ENCODE measurements around the gene KIF27. TPM values are rescaled to one million over a fixed set of nuclear protein-coding genes. Genes with fewer than 3 reads are reported as not detected.
"Not testable (repeated sequence)": the region's sequence is repeated elsewhere in the genome, so short reads cannot be mapped to it uniquely, and the experiment has no call there.

KIF27 gene
- total RNA-seq, 2 experiments from 2014 or later = 1.9 to 3.2 TPM

GRCh38 chr9:83930881-83931280 is 9.6 kb upstream of the KIF27 start:
- no peak for DNase-seq
- no peaks in the 10 kb centered on the region for H3K9me3 Mint-ChIP-seq (ENCODE audit: insufficient read depth)
- no peak overlapping the region for H3K27ac Mint-ChIP-seq
- no peak for ATAC-seq
- H3K4me1 Mint-ChIP-seq (ENCODE audit: low read depth) = peaks cover 8% of the 10 kb centered on the region
- no peak overlapping the region for H3K4me3 Mint-ChIP-seq
- ChIA-PET CTCF (interaction anchor here (0.8 kb wide), 2 partner anchors 11 to 386 kb away, joined by 3 read pairs; no protein-coding TSS in a partner anchor), POLR2A (no interaction called here)
- H3K36me3 Mint-ChIP-seq (ENCODE audit: low read depth) = no peaks in the 10 kb centered on the region
- peaks cover 5% of the 10 kb centered on the region for H3K27me3 Mint-ChIP-seq (ENCODE audit: low read depth)

GRCh38 chr9:83927591-83927990 is 6.4 kb upstream of the KIF27 start:
- DNase-seq (no peak), ATAC-seq (no peak)
- CTCF ChIA-PET = no interaction called here
- Mint-ChIP-seq H3K27me3 (ENCODE audit: low read depth) (peaks cover 5% of the 10 kb centered on the region), H3K9me3 (ENCODE audit: insufficient read depth) (no peaks in the 10 kb centered on the region), H3K4me3 (no peak overlapping the region), H3K27ac (no peak overlapping the region), H3K36me3 (ENCODE audit: low read depth) (no peaks in the 10 kb centered on the region), H3K4me1 (ENCODE audit: low read depth) (peaks cover 8% of the 10 kb centered on the region)
- POLR2A ChIA-PET = no interaction called here

GRCh38 chr9:83920469-83920926 is 734 bp downstream of the KIF27 start:
- Mint-ChIP-seq H3K36me3 (ENCODE audit: low read depth) (peaks cover 2% of the 10 kb centered on the region), H3K27ac (peak overlapping the region; percentile 89), H3K9me3 (ENCODE audit: insufficient read depth) (no peaks in the 10 kb centered on the region), H3K4me3 (peak overlapping the region; percentile 82), H3K27me3 (ENCODE audit: low read depth) (no peaks in the 10 kb centered on the region), H3K4me1 (ENCODE audit: low read depth) (peaks cover 17% of the 10 kb centered on the region)
- CTCF ChIA-PET = interaction anchor here (0.5 to 2.5 kb wide), 14 partner anchors 9 to 395 kb away, joined by 3 to 14 read pairs (median 4); partner anchors contain the start of genes HNRNPK and IDNK
- ATAC-seq (peak; percentile 31), DNase-seq (no peak)
- POLR2A ChIA-PET = interaction anchor here (0.6 to 2.4 kb wide), 8 partner anchors 42 to 376 kb away, joined by 3 to 32 read pairs (median 4); partner anchors contain the start of genes HNRNPK, RMI1 and UBQLN1

GRCh38 chr9:83919111-83919510 is 2.1 kb downstream of the KIF27 start:
- Mint-ChIP-seq H3K4me3 (no peak overlapping the region), H3K4me1 (ENCODE audit: low read depth) (peaks cover 17% of the 10 kb centered on the region), H3K9me3 (ENCODE audit: insufficient read depth) (no peaks in the 10 kb centered on the region), H3K36me3 (ENCODE audit: low read depth) (peaks cover 2% of the 10 kb centered on the region), H3K27ac (no peak overlapping the region), H3K27me3 (ENCODE audit: low read depth) (no peaks in the 10 kb centered on the region)
- no peak for DNase-seq
- ChIA-PET CTCF (interaction anchor here (0.6 to 1.4 kb wide), 2 partner anchors 217 to 298 kb away, joined by 3 read pairs; no protein-coding TSS in a partner anchor), POLR2A (no interaction called here)
- no peak for ATAC-seq

- H3K4me3 Mint-ChIP-seq; POLR2A ChIA-PET; H3K4me1 Mint-ChIP-seq (ENCODE audit: low read depth); H3K9me3 Mint-ChIP-seq (ENCODE audit: insufficient read depth); H3K27ac Mint-ChIP-seq; H3K27me3 Mint-ChIP-seq (ENCODE audit: low read depth); H3K36me3 Mint-ChIP-seq (ENCODE audit: low read depth): not testable (repeated sequence)
- CTCF ChIA-PET = interaction anchor here (1.3 to 3.6 kb wide), 6 partner anchors 9 to 577 kb away, joined by 3 to 18 read pairs (median 10); partner anchors contain the start of genes IDNK and KIF27
- ATAC-seq (peak; percentile 69), DNase-seq (peak; percentile 38)
Observed at GRCh38 chr9:83912194-83912593, 9.0 kb downstream of the KIF27 start.

GRCh38 chr9:83906144-83906543 is 15.1 kb downstream of the KIF27 start:
- no peak overlapping the region for H3K27ac Mint-ChIP-seq
- no peaks in the 10 kb centered on the region for H3K4me1 Mint-ChIP-seq (ENCODE audit: low read depth)
- no peaks in the 10 kb centered on the region for H3K9me3 Mint-ChIP-seq (ENCODE audit: insufficient read depth)
- DNase-seq (no peak), ATAC-seq (no peak)
- no peaks in the 10 kb centered on the region for H3K27me3 Mint-ChIP-seq (ENCODE audit: low read depth)
- H3K4me3 Mint-ChIP-seq = no peak overlapping the region
- H3K36me3 Mint-ChIP-seq (ENCODE audit: low read depth) = no peaks in the 10 kb centered on the region
- POLR2A ChIA-PET = no interaction called here
- CTCF ChIA-PET = no interaction called here

- H3K27me3 Mint-ChIP-seq (ENCODE audit: low read depth); CTCF ChIA-PET: not testable (repeated sequence)
Observed at GRCh38 chr9:83900615-83901014, 20.6 kb downstream of the KIF27 start.

GRCh38 chr9:83894301-83894700 is 26.9 kb downstream of the KIF27 start:
- H3K4me1 Mint-ChIP-seq (ENCODE audit: low read depth); H3K4me3 Mint-ChIP-seq; H3K27me3 Mint-ChIP-seq (ENCODE audit: low read depth); ATAC-seq; DNase-seq; POLR2A ChIA-PET; H3K9me3 Mint-ChIP-seq (ENCODE audit: insufficient read depth); H3K36me3 Mint-ChIP-seq (ENCODE audit: low read depth); H3K27ac Mint-ChIP-seq; CTCF ChIA-PET: not testable (repeated sequence)

More at GRCh38 chr9:83900615-83901014, 20.6 kb downstream of the KIF27 start:
- H3K36me3 Mint-ChIP-seq (ENCODE audit: low read depth); H3K27ac Mint-ChIP-seq; POLR2A ChIA-PET; H3K4me3 Mint-ChIP-seq; H3K4me1 Mint-ChIP-seq (ENCODE audit: low read depth); H3K9me3 Mint-ChIP-seq (ENCODE audit: insufficient read depth); ATAC-seq; DNase-seq: not testable (repeated sequence)

- CTCF ChIA-PET; POLR2A ChIA-PET; H3K27ac Mint-ChIP-seq; H3K36me3 Mint-ChIP-seq (ENCODE audit: low read depth); H3K9me3 Mint-ChIP-seq (ENCODE audit: insufficient read depth); ATAC-seq; H3K4me1 Mint-ChIP-seq (ENCODE audit: low read depth); DNase-seq; H3K27me3 Mint-ChIP-seq (ENCODE audit: low read depth); H3K4me3 Mint-ChIP-seq: not testable (repeated sequence)
Observed at GRCh38 chr9:83886498-83886897, 34.7 kb downstream of the KIF27 start.

- H3K4me3 Mint-ChIP-seq; H3K27ac Mint-ChIP-seq; DNase-seq; ATAC-seq; H3K4me1 Mint-ChIP-seq (ENCODE audit: low read depth); H3K27me3 Mint-ChIP-seq (ENCODE audit: low read depth); CTCF ChIA-PET; H3K36me3 Mint-ChIP-seq (ENCODE audit: low read depth); H3K9me3 Mint-ChIP-seq (ENCODE audit: insufficient read depth): not testable (repeated sequence)
- POLR2A ChIA-PET = interaction anchor here (0.7 kb wide), 1 partner anchor 384 kb away, joined by 3 read pairs; no protein-coding TSS in a partner anchor
Observed at GRCh38 chr9:83885559-83886240, 35.5 kb downstream of the KIF27 start.

GRCh38 chr9:83881687-83882408 is 39.4 kb downstream of the KIF27 start:
- CTCF ChIA-PET; H3K4me3 Mint-ChIP-seq; H3K36me3 Mint-ChIP-seq (ENCODE audit: low read depth); ATAC-seq; POLR2A ChIA-PET; H3K27me3 Mint-ChIP-seq (ENCODE audit: low read depth); H3K4me1 Mint-ChIP-seq (ENCODE audit: low read depth); DNase-seq; H3K9me3 Mint-ChIP-seq (ENCODE audit: insufficient read depth); H3K27ac Mint-ChIP-seq: not testable (repeated sequence)

- DNase-seq; H3K4me1 Mint-ChIP-seq (ENCODE audit: low read depth); H3K9me3 Mint-ChIP-seq (ENCODE audit: insufficient read depth); ATAC-seq; H3K4me3 Mint-ChIP-seq; H3K27ac Mint-ChIP-seq; H3K36me3 Mint-ChIP-seq (ENCODE audit: low read depth); POLR2A ChIA-PET; CTCF ChIA-PET; H3K27me3 Mint-ChIP-seq (ENCODE audit: low read depth): not testable (repeated sequence)
Observed at GRCh38 chr9:83875559-83875958, 45.7 kb downstream of the KIF27 start.
